ENCODE data around the gene GRID1.

The GRID1 gene

DNA sequence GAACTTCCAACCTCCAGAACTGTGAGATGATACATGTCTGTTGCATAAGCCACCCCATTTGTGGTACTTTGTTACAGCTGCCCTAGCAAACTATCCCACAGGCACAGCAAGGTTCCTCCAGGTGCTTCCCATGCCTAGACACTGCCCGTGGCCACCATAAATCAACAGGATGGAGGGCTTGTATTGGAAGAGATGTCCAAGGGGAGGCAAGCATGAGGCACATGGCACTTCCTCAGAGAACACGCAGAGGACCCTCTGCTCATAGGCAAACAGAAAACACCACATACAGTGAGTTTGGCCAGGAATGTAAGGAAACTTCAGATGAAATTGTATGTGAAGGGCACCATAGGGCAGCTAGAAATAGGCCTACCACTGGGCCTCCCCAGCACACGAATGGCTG is 291.1 kb downstream of the GRID1 start:
- no peak for DNase-seq

DNA sequence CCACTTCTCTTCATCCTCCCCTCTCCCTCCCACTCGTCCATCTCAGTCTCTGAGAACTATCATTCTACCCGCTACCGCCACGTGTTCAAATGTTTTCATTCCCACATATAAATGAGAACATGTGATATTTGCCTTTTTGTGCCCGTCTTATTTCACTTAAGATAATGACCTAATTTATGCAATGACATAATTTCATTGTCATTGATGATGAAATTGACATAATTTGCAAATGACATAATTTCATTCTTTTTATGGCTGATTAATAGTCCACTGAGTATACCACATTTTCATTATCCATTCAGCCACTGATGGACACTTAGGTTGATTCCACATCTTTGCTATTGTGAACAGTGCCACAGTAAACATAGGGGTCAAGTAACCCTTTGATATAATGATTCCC is 292.3 kb downstream of the GRID1 start:
- DNase-seq = no peak

DNA sequence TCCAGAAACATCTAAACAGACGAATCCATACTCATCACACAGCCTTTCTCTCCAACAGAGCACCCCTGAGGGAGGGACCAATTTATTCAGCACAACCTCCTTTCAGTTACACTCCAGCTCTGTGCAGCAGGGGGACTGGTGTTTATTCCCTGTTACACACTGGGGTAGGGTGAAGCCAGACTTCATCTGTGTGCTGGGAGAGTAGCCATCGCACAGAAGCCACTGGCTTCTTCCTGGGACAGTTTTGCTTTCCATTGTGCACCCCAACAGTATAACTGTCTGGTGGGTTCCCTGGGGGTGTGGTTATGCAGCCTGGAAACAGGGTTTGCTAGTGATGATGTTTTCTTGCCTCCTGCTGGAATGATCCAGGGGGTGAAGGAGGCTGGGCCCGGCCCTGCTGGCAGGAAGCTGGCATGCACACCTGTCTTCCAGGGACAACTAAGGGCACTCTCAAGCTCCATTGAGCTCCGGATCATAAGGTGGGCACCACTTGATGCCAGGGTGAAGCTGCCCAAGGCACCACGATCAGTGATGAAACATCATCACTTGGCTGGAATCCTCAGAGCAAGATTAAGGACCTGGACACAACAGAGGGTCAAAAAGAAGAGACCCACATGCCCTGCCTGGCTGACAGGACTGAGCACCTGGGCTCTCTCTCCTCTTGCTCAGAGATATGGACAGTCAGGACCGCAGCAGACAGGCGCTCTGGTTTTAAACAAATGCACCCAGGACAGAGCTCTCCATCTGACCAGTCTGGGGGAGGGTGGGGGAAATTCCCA is 293.2 kb downstream of the GRID1 start:
- no peak for DNase-seq

DNA sequence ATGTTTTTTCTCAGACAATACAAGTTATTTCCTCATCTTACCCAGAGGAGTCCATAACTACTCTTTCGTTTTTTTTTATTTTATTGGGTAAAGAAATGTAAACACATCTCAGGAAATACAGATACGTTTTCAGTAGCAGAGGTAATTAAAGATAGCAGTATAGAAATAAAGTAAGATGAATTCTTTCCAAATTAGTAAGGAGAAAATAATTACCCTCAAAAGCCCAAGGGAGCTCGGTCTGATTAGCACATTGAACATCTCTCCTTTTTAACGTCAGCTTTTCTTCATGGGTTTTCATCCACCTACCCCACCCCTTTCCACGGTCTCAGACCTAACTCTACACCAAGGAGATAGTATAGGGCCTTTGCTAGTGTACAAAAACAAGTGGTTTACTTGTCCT is 294.2 kb downstream of the GRID1 start:
- no peak for DNase-seq

DNA sequence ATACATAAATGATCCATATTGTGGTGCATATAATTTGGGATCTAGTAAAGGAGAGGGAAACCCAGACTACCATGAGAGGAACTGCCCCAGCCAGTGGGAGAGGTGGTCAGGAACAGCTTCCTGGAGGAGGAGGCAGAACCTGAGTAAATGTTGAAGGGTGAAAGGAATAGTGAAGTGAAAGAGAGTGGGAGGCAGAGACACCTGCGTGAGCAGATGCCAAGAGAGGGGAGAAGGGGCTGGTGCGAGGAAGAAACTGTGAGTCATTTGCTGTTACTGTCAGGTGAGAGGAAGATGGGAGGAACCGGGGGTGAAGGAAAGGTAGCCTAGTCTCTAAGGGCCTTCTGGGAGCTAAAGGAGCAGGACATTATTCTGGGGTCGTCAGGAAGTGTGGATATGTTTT is 294.8 kb downstream of the GRID1 start:
- no peak for DNase-seq

DNA sequence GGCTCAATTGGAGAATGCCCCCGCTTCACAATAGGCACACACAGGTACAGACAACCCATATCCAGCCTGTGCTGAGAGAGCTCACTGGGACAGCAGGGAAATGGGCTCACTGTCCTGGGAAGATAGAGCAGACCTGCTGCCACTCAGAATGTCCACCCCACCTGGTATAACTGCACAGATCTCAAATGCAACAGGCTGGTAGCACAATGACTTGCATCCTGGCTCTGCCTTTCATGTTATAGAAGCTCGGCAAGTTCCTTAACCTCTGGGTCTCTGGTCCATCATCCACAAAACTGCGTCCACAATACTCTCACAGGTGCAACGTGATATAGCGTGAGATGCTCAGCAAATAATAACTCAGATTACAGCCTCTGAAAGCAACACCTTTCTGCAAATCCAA is 295.4 kb downstream of the GRID1 start:
- DNase-seq = no peak

DNA sequence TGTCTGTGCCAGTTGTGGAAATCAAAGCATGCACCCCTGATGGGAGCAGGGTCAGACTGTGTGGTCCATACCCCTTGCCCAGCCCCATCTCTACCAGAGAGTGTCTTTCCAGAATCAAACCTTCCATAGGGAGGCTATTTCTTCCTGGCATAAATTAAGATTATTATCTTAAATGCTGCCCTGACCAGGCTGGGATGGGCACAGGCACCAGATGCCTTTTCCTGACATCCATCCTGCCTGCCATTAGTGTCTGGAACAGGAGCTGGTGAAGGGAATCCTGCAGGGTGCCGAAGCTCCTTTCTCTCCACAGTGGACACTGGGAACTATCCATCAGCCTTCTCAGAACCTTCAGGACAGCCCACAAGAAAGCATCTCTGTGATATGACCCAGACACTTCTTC is 296.3 kb downstream of the GRID1 start:
- DNase-seq = no peak

DNA sequence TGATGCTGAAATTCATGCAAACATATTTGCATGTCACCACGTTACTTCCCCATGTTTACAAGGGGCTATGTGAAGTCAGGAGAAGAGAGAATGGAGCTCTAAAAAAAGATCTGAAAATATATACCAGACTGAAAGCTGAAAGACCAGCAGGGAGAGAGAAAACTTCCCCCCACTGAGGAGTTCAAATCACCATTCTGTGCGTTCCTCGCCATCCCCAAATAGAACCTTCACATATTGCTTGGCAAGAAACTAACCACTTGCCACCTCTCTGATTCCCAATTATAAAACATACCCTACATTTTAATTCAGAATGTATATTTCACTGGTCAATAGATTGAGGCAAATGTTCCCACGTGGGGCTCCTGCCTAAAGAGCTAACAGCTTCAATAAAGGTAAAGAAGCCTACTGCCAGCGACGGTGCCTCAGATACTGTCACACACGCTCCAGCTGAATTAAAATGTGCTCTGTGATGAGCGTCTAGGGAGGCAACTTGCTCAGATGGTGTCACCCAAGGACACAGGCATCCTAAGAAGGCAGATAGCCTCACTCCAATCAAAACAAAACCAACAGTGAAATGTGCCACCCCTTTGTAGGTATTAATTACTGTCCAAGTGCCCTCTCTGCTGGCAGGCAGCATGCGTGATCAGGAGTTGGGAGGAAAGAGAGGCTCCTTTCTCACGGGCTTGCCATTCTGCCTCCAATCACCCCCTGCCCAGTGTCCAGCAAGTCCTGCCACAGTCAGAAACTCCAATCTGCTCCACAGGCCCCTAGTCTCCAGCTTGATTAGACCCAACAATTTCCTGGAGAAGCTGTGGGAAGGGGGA is 298.2 kb downstream of the GRID1 start:
- no peak for DNase-seq

DNA sequence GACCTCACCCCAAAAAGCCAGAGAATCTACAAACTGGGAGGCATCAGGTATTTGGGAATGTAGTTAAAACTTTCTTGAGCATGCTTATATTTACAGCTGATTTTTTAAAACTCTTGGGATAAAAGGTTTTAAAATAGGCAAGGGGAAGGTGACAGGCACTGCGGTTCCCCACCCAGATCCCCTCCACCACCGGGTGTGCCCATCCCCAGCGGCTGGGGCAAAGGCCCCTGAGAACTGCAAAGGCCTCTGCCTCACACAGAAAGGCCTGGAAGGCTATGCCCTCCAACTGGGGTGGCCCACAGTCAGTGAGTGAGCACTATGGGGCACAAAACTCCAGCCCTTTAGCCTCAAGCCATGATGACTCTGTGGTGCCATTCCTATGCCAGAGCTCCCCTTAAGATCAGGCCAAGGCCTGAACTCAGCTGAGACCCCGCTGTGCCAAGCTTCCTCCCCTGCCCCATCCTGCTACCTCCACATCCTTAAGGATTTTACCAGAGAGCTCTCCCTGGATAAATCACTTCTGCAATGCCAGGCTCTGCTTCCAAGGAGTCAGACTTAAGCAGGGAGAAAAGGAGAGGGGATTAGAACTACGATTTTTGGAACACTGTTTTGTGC is 299.1 kb downstream of the GRID1 start:
- DNase-seq = no peak

DNA sequence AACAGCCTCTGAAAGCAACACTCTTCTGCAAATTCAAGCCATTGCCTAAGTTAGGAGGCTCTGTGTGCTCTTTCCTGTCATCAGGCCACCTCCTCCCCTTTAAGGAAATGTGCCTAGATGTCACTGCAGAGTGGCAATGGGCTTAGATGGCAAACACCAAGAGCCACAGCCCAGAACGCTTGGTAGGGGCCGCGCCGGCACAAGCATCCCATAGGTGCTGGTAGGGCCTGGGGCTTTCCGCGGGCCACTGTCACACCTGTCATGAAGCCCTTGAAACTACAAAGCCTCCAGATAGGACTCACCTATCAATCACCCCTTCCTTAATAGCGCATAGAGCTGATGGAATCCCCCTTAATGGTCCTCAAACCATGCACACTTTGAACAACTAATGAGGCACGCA is 299.9 kb downstream of the GRID1 start:
- no peak for DNase-seq

DNA sequence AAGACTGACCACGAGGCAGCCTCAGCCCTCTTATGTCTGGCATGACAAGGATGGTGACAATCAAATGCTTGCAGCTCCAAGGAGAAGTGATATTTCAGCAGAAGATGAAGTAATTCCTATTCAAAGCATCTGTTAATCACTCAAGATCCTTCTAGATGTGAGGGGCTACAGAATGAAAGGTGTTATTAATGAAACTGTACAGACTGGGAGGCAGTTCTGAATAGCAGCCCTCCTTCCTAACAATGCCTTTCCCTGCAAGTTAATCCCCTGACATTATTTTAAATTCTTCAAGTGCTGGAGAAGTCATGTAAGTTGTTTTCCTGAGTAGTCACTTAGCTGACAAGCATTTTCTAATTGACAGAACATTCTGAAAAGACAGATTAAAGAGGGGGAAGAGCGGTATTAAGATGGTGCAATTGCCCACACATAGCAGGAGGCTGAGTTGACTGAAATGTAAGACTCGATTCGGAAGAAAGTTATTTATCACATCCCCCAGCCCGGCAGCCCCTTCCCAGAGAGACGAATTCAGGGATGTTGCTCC is 300.8 kb downstream of the GRID1 start:
- no peak for DNase-seq

DNA sequence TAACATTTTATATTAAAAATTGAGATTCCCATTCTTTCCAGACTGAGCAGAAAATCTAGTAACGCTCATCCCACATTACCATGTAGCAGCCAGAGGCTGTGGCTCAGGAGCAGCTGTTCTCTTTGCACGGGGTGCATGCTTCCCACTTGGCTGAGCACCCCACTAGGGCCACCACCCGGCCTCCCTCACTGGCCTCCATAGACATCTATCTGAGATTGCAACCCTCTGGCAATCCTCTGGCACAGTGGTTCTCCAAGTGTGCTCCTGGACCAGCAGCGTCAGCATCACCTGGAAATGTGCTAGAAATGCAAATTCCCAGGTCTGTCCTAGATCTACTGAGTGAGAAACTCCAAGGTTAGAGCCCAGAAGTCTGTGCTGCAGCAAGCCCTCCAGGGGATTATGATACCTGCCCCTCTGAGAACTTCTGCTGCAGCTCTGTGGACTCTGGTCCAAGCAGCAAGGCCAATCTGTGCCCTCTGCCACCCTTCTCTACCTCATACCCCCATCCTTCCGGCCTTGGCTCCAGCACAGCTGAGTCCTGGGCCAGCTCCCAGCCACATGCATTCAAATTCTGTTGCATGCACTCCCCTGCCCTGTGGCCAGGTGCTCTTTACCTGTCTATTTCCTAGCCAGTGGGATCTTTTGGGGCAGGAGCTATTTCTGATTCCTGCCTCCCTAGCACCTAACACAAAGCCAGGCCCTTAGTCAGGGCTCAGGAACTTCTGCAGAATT is 301.5 kb downstream of the GRID1 start:
- DNase-seq = no peak

DNA sequence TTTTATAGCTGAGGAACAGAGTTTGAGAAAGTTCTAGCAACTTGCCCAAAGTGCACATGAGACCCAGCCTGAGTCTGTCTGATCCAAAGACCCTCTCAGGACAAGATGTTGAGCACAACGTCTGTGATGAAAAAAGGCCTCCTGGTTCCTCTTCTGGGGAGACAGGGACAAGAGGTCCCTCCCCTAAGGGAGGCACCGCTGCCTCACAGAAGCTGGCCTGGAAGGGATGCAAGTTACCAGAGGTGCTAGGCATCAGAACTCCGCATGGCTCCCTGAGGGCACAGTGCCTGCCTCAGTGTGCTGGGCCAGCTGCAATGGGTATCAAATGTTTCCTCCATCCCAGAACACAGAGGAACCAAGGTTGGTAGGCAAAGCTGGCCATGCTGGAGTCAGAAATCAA is 302.4 kb downstream of the GRID1 start:
- no peak for DNase-seq

DNA sequence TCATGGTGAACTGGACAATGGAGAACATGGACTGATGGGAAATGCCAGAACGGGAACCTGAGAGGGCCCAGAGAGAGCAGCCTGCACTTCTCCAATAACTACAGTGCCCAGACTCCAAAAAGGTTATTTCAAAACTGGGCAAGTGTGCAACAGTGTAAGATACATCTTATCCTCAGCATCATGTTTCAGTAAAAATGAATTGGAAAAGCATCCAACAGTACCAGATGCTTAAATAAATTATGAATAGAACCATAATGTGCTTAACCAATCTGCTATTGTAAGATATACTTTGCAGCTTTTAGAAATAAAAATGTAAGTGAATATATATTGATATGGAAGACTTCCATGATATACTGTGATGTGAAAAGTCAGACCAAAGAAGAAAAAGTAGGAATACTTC is 303.3 kb downstream of the GRID1 start:
- no peak for DNase-seq

DNA sequence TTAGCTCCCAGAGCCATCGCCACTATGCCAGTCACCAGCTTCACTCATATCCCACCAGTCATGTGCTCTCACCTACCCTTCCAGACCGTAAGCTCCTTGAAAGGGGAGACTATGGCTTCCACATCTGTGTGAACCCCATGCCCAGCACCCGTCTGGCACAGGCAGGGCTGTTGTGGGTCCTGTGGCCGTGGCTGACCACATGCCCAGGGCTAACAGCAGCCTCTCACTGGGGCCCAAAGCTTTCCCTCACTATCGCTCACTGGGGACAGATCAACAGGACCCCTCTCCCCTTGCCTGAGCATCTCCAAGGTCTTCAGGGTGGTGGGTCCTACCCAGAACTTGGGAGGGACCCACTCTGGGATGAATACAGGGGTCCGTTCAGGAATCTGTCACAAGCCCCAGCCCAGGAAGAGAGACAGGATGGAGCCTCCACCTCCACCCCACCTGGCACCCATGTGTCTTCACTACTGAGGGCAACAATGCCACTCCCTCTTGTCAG is 303.9 kb downstream of the GRID1 start:
- no peak for DNase-seq

DNA sequence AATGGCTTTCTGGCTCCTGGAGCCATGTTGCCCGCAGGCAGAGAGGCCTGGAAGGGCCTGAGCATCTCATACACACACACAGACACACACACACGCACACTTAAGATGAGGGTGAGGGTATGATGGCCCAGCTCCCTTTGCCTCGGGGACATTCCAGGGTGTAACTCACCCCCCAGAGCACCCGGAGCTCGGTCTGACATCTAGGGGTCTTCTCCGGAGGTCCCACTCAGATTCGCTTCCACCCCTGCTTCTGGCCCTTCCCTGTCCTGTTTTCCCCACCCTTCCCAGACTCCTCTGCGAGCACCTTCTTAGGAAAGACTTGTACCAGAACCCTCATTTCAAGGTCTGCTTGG is 304.4 kb downstream of the GRID1 start:
- no peak for DNase-seq

DNA sequence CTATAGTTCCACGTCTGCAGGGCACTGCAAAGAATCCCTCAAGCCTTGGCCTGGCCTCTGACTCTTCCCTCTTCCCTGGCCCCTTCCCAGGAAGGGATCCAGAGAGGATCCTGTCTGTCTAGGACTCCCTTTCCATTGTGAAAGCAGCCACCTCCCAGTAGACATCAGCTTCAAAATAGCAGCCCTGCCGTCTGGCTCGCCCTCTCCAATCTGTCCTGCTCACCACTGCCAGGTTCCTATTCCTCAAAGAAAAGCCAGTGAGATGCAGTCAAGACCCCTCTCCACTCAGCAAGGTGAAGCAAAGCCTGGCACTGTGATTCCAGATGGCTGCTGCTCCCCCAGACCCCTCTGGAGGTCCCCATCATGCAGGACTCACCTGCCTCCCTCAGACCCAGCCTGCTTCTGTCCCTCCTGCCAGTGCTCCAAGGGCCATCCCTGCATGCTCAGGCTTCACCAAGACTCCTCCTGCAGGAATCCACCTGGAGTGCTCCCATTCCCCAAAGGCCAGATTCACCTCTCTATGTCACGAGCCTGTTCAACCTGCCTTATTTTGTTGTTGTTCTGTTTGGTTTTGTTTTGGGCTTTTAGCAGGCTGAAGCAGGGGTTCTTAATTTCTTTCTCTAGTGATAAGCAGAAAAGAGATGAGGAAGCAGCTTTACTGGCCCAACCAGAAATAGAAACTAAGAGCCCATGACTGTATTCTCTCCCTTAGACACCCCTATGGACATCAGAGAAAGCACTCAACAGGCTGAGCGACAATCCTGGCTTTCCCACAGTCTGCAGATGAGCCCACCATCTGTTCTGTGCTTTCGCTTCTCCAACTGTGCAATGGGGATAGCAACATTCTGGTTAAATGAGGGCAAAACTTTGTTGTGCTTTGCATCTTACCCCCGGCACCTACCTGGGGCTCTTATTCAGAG is 305.1 kb downstream of the GRID1 start:
- DNase-seq = no peak

DNA sequence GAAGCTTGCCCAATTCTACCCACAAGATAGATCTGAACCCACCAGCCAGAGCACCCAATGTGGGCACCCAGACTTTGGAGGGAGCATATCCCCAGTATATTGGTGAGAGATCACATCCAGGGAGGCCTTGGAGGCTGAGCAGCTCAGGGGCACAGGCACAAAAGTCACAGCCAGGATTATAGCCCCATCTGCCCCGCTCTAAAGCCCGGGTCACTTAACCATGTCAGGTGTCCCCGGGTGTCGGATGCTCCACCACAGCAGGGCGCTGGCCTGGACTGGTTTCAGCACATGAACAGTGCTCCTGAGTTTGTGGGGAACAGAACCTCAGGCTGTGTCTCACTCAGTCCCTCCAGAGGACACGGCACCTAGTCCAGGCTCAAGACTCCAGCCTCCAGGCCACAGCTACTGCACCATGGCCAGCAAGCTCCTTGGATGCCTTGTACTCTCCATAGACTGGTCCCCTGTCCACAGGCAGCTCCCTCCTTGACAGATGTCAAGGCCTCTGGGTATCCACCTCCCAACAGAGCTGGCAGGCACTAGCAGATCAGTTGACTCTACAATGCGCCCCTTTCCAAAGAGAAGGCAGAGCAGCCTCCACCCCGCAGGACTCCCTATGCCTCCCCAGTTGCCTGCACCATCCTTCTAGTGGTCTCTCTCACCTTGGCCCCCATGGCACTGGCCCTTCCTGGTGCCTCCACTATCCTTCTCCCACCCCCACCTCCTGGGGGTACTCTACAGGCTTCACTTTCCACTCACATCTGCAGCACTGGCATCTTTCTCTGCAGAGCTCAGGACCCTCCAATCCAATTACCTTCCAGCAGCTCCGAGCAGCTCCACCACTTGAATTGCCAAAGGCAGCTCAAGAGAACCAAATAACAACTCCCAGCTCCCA is 306.0 kb downstream of the GRID1 start:
- DNase-seq = no peak

DNA sequence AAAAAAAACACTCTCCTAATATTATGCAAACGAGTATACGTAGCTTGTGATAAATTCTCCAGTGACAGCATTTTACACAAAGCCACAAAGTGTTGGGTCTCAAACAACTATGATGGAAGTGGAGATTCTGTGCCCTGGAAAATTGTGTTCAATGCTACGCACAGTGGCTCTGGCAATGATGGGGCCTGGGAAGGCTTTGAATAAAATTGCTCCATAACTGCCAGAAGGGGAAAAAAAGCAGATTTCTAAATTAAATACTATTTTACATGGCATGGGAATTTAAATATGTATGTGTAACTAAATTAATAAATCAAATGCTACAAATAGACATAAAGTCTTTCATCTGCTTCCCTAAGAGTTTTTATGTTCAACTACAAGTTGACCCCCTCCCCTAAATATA is 306.7 kb downstream of the GRID1 start:
- DNase-seq = no peak

DNA sequence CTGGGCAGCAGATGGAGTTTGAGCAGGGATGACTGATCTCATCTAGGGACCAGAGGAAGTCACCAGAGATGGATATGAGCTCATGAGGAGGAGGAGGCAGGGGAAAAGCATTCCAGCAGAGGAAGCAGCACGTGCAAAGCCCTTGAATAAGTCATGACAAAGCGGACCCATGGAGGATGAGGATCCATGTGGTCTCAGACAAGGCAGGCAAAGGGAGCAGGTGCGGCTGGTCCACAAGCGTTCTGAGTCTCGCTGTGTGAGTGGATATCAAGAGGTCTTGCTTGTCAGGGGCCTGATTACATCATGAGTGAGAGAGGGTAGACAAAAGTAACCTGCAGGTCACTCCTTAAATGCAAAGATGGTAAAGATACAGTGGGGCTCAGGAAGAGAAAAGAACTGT is 307.6 kb downstream of the GRID1 start:
- DNase-seq = no peak

DNA sequence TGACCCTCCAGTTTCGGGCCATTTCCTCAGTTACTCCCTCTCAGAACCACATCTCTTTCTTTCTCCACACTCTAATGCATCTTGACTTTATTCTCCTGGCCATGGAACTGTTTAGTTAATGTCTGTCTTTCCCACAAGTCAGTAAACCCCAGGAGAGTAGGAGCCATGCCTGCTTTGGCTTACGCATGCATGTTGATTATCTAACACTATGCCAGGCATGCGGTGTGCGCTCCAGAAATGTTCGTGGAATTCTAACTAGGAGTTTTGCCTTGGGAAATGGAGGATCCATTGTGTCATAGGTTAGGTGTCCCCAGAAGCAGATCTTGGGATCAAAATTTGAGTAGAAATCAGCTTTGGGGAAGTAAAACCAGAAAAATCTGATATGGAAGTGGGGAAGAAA is 308.9 kb downstream of the GRID1 start:
- DNase-seq = no peak
